C4-2B (cell line): Measurements from ENCODE around the gene EEF2KMT.

Experiments used
- CTCF ChIP-seq: fragments of 450-650 bp; conservative IDR thresholded peaks from 2 replicates; pipeline ENCODE4 v1.5.1; 2017; ENCODE audit warnings: mild to moderate bottlenecking
- ZFX ChIP-seq: fragments of 450-650 bp; IDR thresholded peaks from 2 replicates; pipeline ENCODE4 v1.6.1; 2017

GRCh38 chr16:5071341-5071680, 26.3 kb downstream of the EEF2KMT start:
- no peak for TF ChIP-seq CTCF
- TF ChIP-seq ZFX = no peak
